HuH-7 (cell line): ENCODE data around the gene CASR.

Experiments used
- DNase-seq: peaks from one replicate; pipeline ENCODE4 v3.0.0; 2011; ENCODE audit warnings: low spot score

CASR gene

DNA sequence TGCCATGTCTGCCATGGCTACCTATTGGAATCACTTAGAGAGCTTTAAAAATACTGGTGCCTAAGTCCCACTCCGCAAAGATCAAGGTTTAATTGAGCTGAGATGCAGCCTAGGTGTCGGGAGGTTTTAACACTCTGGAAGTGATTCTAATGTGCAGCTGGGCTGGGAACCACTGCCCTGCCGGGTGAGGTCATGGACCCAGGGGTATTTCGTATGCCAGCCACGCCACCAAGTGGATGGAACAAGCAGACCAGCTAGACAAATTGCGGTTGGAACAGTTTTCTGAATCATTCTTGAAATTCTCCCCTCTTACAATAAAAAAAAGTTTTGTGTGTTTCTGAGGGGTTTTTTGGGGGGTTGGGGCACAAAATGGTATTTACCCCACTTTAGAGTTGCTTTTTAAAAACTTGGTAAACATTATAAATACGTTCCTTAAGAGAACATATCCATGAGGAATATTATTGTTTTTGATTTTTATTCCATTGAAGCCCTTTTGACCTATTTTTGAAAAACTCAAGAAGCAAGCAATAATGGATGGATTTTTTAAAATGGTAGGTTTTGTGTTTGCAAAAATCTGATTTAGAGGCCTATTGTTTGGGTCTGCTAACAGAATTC lies 75.4 kb downstream of the CASR start:
- peak; percentile 88 for DNase-seq

DNA sequence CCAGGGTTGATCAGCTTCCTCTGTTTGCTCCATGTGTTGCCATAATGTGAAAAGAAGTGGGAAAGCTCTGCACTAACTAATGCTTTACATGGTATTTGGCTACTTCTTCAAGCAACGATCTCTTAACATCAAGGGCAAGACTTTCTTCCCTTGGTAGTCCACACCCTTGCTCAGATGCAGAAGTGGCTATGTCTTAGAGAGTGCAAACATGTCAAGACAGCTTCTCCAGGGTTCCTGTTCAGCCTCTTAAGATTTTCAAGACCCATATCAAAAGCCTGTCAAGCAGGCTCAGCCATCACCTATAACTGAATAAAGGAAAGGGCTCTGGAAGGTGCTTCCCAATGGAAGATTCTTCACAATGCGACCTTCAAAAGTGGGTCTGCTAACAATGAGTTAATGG lies 76.7 kb downstream of the CASR start:
- no peak for DNase-seq

GRCh38 chr3:122263058-122263457 lies 79.6 kb downstream of the CASR start:
- no peak for DNase-seq

- no peak for DNase-seq
Measured at GRCh38 chr3:122263974-122264588, 80.6 kb downstream of the CASR start.

GRCh38 chr3:122265957-122266356 lies 82.5 kb downstream of the CASR start:
- no peak for DNase-seq

- no peak for DNase-seq
Measured at GRCh38 chr3:122268257-122269024, 85.0 kb downstream of the CASR start.

DNA sequence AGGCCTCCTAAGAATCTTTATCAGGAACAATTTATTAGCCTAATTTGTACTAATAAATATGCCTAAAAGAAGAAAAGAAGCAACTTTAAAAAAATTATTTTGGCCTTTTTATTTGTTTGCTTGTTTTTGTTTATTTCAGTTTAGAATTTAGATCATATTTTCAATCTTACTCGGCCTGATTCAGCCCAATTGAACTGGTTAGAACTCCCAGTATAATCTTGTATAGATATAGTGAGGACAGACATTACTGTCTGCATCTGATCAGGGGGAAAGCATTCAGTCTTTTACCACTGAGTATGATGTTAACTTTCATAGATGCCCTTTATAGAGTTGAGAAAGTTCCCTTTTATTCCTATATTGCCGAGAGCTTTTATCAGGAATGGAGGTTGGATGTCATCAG lies 85.6 kb downstream of the CASR start:
- DNase-seq, result no peak

- no peak for DNase-seq
Measured at GRCh38 chr3:122271246-122271898, 87.9 kb downstream of the CASR start.

- DNase-seq, result no peak
Measured at GRCh38 chr3:122272879-122273278, 89.4 kb downstream of the CASR start.

GRCh38 chr3:122273498-122273897 lies 90.0 kb downstream of the CASR start:
- no peak for DNase-seq

GRCh38 chr3:122281891-122282290 lies 98.4 kb downstream of the CASR start:
- DNase-seq, result no peak

- no peak for DNase-seq
Measured at GRCh38 chr3:122283796-122284445, 100.5 kb downstream of the CASR start.

DNA sequence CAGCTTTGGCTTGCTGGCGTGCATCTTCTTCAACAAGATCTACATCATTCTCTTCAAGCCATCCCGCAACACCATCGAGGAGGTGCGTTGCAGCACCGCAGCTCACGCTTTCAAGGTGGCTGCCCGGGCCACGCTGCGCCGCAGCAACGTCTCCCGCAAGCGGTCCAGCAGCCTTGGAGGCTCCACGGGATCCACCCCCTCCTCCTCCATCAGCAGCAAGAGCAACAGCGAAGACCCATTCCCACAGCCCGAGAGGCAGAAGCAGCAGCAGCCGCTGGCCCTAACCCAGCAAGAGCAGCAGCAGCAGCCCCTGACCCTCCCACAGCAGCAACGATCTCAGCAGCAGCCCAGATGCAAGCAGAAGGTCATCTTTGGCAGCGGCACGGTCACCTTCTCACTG lies 101.0 kb downstream of the CASR start:
- no peak for DNase-seq

- no peak for DNase-seq
Measured at GRCh38 chr3:122294359-122294758, 110.9 kb downstream of the CASR start.

GRCh38 chr3:122295266-122296062 lies 112.0 kb downstream of the CASR start:
- DNase-seq, result no peak

DNA sequence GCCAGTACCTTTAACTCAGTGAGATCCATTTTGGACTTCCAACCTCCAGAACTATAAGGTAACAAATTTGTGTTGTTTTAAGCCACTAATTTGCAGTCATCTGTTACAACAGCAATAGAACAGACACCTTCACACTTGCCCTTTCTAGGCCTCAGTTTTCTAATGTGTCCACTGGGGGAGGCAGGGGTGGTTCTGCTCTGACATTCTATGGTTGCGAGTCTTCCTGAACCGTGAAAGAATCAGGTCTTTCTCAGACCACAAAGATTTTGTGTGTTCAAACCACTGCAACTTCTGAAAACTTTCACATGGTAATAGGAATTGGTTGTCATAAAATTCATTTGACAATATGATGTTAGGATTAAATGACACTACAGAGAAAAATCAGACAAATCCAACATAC lies 114.8 kb downstream of the CASR start:
- DNase-seq, result no peak

- no peak for DNase-seq
Measured at GRCh38 chr3:122299215-122299614, 115.7 kb downstream of the CASR start.

DNA sequence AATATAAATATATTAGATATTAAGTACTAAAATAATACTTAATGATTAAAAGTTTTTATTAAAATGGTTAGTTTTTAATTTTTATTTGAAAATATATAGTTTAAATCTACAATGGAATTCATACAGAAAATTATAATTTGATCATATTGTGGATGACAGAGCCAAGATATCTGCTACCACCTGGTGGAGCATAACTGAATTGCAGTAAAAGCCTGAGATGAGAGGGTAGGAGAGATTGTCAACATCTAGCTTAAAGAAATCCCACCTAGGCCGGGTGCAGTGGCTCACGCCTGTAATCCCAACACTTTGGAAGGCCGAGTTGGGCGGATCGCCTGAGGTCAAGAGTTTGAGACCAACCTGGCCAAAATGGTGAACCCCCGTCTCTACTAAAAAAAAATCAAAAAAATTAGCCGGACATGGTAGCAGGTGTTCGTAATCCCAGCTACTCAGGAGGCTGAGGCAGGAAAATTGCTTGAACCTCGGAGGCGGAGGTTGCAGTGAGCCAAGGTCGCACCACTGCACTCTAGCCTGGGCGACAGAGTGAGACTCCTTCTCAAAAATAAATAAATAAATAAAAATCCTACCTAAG lies 116.5 kb downstream of the CASR start:
- DNase-seq, result no peak

- no peak for DNase-seq
Measured at GRCh38 chr3:122301063-122301462, 117.6 kb downstream of the CASR start.

- peak; percentile 33 for DNase-seq
Measured at GRCh38 chr3:122305818-122306621, 122.6 kb downstream of the CASR start.
